OCI-LY7 (cell line): ENCODE data around the gene ATP9A.

Experiments
- CTCF ChIP-seq: fragments of 200-600 bp; sonication (generic); conservative IDR thresholded peaks from 2 replicates; pipeline ENCODE4 v1.5.1; 2014; ENCODE audit warnings: mild to moderate bottlenecking, antibody characterized with exemption, low read length, moderate library complexity, mixed read lengths
- EZH2phosphoT487 ChIP-seq: fragments of 200-600 bp; sonication (generic); IDR thresholded peaks from 2 replicates; pipeline ENCODE4 v1.6.1; 2018; ENCODE audit warnings: low read depth, borderline replicate concordance, mild to moderate bottlenecking, mixed run types, antibody characterized with exemption, low read length, moderate library complexity, mixed read lengths

- TF ChIP-seq CTCF, result no peak
- TF ChIP-seq EZH2phosphoT487, result no peak
Observed at GRCh38 chr20:51738877-51739447, 29.2 kb downstream of the ATP9A start.
